NAMALWA (cell line): ENCODE measurements around the gene CUEDC2.
"Not testable (repeated sequence)": the region's sequence is repeated elsewhere in the genome, so short reads cannot be mapped to it uniquely, and the experiment has no call there.

Experiments used
- DNase-seq: peaks from one replicate; pipeline ENCODE4 v3.0.0-alpha.2; 2015; ENCODE audit warnings: low spot score

Gene CUEDC2

GRCh38 chr10:102454662-102455487, 22.5 kb upstream of the CUEDC2 start:
- not testable (repeated sequence) for DNase-seq

- DNase-seq = no peak
Observed at GRCh38 chr10:102453502-102453901, 21.1 kb upstream of the CUEDC2 start.

GRCh38 chr10:102452672-102453340, 20.4 kb upstream of the CUEDC2 start:
- peak; percentile 32 for DNase-seq

GRCh38 chr10:102451105-102451969, 19.0 kb upstream of the CUEDC2 start, which contains the start of gene C10orf95:
C10orf95 (minus strand) TSS chr10:102451543; CDS start chr10:102451093, 450 bp downstream.
- no peak for DNase-seq

- peak; percentile 89 for DNase-seq
Observed at GRCh38 chr10:102450374-102451104, 18.2 kb upstream of the CUEDC2 start.

- DNase-seq = no peak
Observed at GRCh38 chr10:102450124-102450373, 17.7 kb upstream of the CUEDC2 start.

GRCh38 chr10:102449321-102450123, 17.1 kb upstream of the CUEDC2 start:
- DNase-seq = peak; percentile 92

- DNase-seq = no peak
Observed at GRCh38 chr10:102444851-102445250, 12.5 kb upstream of the CUEDC2 start.

- no peak for DNase-seq
Observed at GRCh38 chr10:102438374-102438773, 6.0 kb upstream of the CUEDC2 start.

- no peak for DNase-seq
Observed at GRCh38 chr10:102437515-102437914, 5.1 kb upstream of the CUEDC2 start.

GRCh38 chr10:102436312-102436711, 3.9 kb upstream of the CUEDC2 start:
- DNase-seq = no peak

GRCh38 chr10:102435529-102436233, 3.3 kb upstream of the CUEDC2 start:
- no peak for DNase-seq

- no peak for DNase-seq
Observed at GRCh38 chr10:102435133-102435497, 2.7 kb upstream of the CUEDC2 start.

- no peak for DNase-seq
Observed at GRCh38 chr10:102434394-102435132, 2.2 kb upstream of the CUEDC2 start.

- no peak for DNase-seq
Observed at GRCh38 chr10:102433619-102434046, 1.3 kb upstream of the CUEDC2 start.

GRCh38 chr10:102431452-102432124, 786 bp downstream of the CUEDC2 start:
- DNase-seq = peak; percentile 45

GRCh38 chr10:102429468-102429867, 2.9 kb downstream of the CUEDC2 start:
- DNase-seq = no peak

- no peak for DNase-seq
Observed at GRCh38 chr10:102426803-102427287, 5.5 kb downstream of the CUEDC2 start.

GRCh38 chr10:102425444-102425843, 6.9 kb downstream of the CUEDC2 start:
- no peak for DNase-seq
